Measurements from ENCODE around the gene CSRNP3.

CSRNP3 gene

DNA sequence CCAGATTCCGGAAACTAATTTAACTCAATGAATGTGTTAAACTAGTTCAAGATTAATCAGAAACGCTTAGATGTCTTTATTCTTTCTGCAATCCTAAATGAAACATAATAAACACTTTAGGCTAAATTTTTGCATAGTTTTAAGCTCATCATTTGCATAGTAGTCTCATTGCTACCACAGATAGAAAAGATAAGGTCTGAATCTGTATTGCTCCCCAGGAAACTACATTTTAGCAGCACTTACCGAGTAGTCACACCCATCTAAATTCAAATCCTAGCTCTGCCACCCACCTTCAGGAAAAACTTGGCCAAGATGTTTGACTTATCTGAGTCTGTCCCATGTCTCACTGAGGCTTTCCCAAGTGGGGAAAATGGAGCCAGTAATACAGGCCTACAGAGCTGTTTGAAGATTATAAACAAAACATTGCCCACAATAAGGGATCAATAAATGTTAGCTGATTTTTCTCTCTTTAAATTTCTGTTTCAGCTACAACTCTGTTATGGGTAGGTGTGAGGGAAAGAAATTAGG, 237.5 kb downstream of the CSRNP3 start:
- no peak overlapping the region for H3K4me3 ChIP-seq (ENCODE audit: low read depth, low read length)
- no peak for DNase-seq (ENCODE audit: low read depth)
- TF ChIP-seq, protein P1, sequence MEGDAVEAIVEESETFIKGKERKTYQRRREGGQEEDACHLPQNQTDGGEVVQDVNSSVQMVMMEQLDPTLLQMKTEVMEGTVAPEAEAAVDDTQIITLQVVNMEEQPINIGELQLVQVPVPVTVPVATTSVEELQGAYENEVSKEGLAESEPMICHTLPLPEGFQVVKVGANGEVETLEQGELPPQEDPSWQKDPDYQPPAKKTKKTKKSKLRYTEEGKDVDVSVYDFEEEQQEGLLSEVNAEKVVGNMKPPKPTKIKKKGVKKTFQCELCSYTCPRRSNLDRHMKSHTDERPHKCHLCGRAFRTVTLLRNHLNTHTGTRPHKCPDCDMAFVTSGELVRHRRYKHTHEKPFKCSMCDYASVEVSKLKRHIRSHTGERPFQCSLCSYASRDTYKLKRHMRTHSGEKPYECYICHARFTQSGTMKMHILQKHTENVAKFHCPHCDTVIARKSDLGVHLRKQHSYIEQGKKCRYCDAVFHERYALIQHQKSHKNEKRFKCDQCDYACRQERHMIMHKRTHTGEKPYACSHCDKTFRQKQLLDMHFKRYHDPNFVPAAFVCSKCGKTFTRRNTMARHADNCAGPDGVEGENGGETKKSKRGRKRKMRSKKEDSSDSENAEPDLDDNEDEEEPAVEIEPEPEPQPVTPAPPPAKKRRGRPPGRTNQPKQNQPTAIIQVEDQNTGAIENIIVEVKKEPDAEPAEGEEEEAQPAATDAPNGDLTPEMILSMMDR (conservative IDR thresholded peaks at IDR 0.05; ENCODE audit: low read depth, low read length): no peak

DNA sequence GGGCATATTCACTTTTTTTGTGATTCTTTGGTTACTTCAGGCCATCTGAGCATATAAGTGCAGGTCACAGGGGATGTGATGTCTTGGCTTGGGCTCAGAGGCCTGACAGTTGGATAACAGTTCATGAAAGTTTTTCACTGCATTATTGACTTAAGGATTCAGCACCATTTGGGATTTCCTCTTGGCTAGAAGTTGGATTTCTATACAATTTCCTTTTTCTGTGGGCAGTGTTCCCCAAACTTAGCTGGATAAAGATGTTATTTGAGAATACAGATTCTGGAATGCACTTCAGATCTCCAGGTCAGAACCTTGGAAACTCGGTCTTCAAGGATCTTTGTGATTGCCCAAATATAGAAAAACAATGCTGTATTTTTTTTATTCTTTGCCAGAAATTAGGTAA, 246.6 kb downstream of the CSRNP3 start:
- TF ChIP-seq, protein P1 (conservative IDR thresholded peaks at IDR 0.05; ENCODE audit: low read depth, low read length): no peak
- DNase-seq (ENCODE audit: low read depth): no peak
- no peak overlapping the region for H3K4me3 ChIP-seq (ENCODE audit: low read depth, low read length)

DNA sequence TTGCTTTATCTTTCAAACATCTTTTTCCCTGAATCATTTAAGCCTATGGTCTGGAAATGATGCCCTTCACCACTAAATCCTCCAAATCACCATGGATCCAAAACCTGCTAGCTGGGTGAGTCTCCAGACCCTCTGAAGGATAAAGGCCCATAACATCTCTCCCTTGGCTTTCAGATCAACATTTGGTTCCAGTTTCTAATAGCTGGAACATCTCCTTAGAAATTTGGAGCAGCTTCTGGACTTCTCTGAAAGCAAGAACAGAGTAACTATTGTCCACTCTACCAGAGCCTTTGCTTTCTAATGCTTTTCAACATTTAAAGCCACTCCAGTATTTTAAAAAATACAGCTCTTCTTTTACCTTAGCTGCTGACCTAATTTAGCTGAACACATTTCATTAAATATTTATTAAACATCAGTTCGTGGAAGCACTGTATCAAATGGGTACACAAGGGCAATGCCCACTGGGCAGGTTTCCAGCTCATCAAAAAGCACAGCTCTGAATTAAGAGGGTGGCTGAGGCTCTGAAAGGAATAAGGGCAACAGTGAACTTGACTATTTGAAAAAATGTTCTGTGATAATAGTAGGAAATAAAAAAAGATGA, 249.2 kb downstream of the CSRNP3 start:
- TF ChIP-seq, protein P1 (conservative IDR thresholded peaks at IDR 0.05; ENCODE audit: low read depth, low read length): no peak
- no peak overlapping the region for H3K4me3 ChIP-seq (ENCODE audit: low read depth, low read length)
- DNase-seq (ENCODE audit: low read depth): no peak

DNA sequence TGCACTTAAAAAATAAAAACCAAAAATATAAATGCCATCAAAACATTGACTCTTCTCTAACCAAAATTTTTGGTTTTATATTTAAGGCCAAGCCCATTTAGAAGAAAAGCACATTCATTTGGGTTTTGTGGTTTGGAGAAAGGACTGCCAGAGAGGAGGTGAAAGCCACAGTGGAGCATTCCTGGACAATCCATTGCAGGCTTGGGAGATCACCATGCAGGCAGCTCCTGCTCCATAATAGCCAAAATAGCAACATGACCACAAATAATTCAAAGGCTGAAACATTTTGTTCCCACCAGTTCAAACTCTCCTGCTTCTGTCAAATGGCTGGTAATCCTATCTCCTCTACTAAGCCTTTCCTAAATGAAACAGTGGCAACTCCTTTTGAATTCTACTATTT, 251.0 kb downstream of the CSRNP3 start:
- TF ChIP-seq, protein P1 (conservative IDR thresholded peaks at IDR 0.05; ENCODE audit: low read depth, low read length): no peak
- DNase-seq (ENCODE audit: low read depth): peak; percentile 69
- H3K4me3 ChIP-seq (ENCODE audit: low read depth, low read length): no peak overlapping the region

DNA sequence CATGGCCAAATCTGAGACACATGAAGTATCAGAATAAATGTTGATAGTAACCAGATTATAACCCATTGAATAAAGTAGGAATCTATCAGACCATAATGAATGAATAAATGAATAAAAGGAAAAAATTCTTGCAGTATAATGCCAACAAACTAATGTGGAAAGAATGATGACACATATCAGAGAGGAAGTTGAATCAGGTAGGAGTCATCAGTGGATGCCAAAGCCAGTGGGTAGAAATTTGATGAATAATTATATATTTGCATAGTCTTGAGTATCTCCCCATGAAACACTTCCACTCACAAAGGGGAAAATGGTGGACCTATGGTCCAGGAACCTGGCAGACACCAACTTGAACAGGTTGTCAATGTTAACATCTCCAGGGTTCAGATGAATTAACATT, 255.9 kb downstream of the CSRNP3 start:
- TF ChIP-seq, protein P1 (conservative IDR thresholded peaks at IDR 0.05; ENCODE audit: low read depth, low read length): no peak
- DNase-seq (ENCODE audit: low read depth): peak; percentile 30
- no peak overlapping the region for H3K4me3 ChIP-seq (ENCODE audit: low read depth, low read length)
